Stimulated activated CD4-positive, alpha-beta T cell treated with anti-CD3 and anti-CD28 coated beads, Interleukin-12 subunit alpha, Interleukin-12 subunit beta, amount 100 ng/mL, for 48 hours (primary cell): ENCODE data around the gene SYT7.

Experiments
- DNase-seq, 3 donors: peaks; one replicate each; pipeline ENCODE4 v3.0.0-alpha.2; 2020; ENCODE audit warnings: low read depth in 2 of 3, low spot score in 1 of 3

SYT7 gene

GRCh38 chr11:61555051-61555969 lies 25.6 kb downstream of the SYT7 start:
- DNase-seq: no peak

- no peak for DNase-seq
Observed at GRCh38 chr11:61554172-61554988, 26.5 kb downstream of the SYT7 start.

DNA sequence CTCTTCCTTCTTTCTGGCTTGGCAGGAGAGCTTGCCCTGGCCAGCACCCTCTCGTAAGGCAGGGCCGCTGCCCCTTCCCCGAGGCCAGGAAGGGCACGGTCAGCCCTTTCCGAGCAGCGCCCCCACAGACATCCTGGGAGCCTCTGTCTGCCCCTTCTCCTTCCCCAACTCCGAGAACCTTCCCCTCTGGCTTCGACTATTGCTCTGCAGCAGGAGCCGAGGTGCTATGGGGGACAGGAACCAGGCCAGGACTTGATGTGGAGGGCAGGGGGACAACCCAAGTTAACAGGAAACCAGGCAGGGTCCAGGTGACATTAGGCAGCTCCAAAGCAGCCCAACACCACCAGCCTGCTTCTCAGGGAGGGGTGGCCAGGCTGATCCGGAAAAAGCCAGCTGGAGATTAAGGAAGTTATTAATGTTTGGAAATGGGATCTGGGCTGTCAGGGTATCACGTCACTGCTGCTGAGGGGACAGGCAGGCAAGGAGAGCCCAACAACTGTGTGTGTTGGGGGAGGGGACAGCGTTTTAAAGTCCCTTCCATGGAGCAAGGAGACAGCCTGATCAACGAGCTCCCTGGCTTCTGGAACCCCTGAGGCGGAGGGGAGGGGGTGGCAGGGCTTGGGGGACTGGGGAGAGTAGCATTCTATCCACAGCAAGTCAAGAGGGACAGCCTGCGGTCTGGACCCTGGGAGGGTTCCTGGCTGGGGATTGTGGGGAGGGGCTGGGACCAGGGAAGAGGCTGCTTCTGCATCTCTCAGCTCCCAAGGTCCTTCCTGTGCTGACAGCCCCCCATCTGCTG lies 27.3 kb downstream of the SYT7 start:
- no peak for DNase-seq

GRCh38 chr11:61552108-61552635 lies 28.7 kb downstream of the SYT7 start:
- no peak for DNase-seq

GRCh38 chr11:61551634-61552033 lies 29.2 kb downstream of the SYT7 start:
- no peak for DNase-seq

- DNase-seq: no peak
Observed at GRCh38 chr11:61550665-61551227, 30.1 kb downstream of the SYT7 start.

DNA sequence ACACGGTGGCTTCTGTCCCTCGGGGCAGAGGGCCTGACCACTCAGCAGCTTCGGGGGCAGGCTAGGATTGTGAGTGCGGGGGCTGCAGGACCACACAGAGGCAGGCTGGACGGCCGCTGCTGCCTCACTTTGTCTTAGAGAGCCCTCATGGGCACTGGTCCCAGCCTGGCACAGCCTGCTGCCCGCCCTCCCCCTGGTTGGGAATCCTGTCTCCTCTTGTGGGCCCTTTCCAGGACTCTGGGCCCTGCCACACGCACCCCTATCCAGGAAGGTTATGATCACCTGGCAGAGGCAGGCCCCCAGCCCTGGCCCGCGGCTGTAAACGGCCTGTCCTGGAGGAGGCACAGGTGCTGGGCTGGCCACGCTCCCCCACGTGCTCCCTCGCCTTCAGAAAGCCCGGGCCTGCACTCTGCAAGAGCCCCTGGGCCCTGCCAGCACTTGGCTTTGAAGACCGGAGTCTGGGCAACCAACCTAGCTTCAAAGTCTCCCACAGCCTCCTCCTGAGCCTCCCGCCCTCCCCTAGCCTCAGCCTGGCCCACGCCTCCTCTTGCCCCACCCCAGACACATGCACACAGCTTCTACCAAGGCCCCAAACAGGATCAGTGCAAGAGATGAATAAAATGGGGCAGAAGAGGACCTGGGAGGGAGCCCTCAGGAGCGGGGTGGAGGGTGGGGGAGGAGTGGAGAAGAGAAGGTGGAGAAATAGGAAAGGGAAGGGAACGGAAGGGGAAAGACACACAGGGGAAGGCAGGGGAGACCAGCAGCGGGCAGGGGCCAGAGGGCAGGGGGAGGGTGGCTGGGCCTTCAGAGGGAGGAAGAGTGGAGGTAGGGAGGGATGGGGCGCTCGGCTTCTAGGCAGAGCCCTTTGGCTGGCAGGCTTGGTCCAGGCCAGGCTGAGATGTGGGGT lies 31.0 kb downstream of the SYT7 start:
- no peak for DNase-seq

- no peak for DNase-seq
Observed at GRCh38 chr11:61549177-61549576, 31.7 kb downstream of the SYT7 start.

DNA sequence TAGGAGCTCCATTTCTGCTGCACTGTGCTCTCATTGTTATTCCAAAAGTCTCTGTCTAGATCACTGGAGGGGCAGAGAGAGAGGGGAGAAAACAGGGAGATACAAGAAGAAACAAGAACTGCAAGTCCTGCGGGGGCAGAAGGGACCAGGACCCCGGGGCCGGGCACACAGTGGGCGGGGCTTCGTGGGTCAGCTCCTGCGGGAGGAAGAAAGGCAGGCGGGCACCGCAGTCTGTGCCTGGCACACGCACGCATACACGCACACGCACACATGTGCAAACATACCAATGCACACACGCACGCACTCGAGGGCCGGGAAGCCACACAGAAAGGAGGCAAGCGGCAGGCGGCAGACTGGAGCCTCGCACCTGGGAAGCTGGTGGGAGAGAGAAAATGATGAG lies 33.6 kb downstream of the SYT7 start:
- DNase-seq: no peak

GRCh38 chr11:61546663-61547062 lies 34.2 kb downstream of the SYT7 start:
- no peak for DNase-seq

DNA sequence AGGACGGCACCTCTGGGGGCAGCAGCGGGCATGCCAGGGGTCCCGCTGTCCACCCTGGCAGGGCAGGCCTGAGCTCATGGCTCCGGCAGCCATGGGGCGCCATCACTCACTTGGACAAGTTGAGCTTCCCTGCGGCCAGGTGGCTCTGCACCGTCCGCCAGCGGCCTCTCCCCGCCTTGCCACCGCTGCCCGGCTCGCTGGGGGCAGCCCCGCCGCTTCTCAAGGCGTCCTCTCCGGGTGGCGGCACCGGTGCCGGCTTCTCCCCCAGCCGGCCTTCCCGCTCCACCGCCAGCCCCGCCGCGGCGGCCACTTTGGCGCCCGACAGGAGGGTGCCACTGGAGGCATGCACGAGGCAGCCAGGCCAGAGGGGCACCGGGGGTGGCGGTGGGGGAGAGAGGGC lies 35.0 kb downstream of the SYT7 start:
- DNase-seq: no peak

DNA sequence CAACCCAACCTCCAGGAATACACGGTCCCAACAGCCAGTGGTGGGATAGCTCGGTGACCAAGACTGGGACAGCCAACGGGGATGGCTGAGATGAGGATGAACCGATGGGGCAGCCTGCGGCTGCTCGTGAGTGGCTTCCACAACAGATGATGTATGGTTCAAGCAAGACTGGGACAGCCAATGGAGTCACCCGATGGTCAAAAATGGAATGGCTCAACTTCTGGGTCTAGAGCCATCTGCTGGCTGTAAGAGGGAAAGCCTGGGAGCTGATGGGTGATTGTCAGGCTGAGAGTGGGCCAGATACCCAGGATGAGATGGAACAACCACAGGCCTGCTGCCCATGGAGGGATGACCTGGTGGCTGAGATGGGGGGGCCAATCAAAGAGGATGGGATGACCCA lies 35.5 kb downstream of the SYT7 start:
- DNase-seq: no peak

DNA sequence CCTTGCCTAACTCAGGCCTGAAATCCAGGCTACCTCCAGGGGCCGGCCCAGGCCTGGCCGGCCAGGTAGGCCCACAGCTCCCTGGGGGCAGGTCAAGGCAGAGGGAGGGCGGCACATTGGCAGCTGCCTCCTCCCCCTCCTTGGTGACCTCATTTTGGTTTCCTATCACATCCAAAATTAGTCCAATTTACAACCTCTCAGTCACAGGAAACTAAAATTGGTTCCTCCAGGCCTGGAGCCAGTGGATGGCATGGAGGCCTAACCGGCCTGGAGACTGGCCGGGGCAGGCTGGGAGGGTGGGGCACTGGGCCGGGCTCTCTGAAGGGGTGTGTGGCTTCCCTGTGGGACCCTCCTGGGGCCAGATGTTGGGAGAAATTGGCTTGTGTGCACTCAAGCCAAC lies 36.4 kb downstream of the SYT7 start:
- no peak for DNase-seq

DNA sequence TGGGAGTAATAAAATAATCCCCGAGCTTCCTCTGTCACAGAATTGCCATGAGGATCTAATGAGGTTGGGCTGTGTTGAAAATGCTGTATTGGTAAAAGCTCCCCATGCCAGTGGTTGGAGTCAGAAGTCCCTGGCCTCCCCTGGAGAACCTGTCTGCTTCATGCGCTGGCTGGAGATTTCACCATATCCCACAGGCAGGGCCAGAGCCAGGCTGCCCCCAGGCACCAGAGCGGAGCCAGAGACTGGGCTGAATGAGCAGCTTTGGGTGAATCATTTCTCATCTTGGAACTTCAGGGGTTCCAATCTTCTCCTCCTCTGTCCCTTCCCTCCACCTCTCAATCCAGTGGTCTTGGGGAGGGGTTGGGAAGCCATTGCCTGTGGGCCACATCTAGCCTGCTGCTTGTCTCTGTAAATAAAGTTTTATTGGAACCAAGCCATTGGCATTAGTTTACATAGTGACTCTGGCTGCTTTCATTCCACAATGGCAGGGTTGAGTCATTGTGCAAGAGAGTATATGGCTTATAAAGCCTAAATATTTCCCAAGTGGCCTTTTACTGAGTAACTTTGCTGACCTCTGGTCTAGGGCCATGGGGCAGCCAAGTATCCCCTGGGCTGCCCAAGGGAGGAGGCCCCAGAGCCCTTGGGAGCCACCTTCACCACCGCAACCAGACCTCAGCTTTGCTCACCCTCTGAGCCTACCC lies 37.1 kb downstream of the SYT7 start:
- no peak for DNase-seq

- DNase-seq: no peak
Observed at GRCh38 chr11:61542705-61543104, 38.2 kb downstream of the SYT7 start.

DNA sequence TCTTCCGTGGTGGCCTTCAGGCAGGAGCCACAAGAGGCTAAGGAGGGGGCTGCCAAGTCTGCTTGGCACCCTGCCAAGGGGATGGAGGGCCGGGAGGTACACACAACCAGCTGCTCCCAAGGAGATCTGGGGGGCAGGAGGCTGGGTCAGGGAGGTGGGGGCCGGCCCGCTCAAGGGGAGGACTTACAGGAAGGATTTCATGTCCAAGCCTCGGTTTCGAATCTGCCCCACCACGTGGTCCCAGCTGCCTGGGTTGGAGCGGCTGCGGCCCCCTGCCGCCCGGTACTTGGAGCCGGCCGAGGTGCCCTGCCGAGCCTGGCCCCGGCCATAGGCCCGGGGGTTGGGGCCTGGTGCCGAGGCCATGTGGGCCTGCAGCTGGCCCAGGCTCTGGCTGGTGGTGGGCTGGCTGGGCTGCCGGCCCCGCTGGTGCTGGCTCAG lies 38.8 kb downstream of the SYT7 start:
- no peak for DNase-seq

DNA sequence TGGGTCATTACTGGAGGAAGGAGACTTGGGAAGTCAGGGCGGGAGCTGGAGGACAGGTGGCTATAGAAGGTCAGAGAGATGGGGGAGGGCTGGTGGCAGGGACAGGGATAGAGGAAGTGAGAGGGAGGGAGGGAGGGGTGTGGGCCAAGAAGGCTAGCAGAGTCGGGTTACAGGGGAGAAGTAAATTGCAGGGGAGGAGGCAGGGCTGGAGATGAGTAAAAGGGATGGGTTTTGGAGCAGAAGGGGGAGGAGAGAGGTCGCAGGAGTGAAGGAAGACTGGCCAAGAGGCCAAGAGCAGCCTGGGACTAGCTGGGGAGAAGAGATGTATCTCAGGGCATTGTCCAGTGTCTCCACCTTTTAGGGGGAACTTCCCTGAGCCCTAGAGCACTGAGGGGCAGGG lies 39.3 kb downstream of the SYT7 start:
- DNase-seq: no peak

DNA sequence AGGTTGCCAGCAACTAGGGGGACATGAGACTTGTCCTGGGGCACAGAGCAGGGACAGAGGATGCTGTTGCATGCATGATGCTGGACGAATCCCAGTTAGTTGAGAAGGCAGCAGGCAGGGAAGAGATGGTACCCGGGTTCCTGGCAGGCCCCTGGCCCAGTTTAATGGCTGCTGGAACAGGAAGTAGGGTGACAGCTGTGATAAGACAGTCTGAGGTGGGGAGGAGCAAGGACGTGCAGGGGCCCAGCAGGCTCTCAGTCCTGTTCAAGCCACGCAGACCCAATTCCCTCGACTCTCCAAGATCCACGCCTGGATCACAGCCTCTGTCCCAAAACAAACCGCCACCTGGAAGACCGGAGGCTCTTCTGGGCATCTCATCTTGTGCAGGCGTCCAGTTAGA lies 40.3 kb downstream of the SYT7 start:
- no peak for DNase-seq

DNA sequence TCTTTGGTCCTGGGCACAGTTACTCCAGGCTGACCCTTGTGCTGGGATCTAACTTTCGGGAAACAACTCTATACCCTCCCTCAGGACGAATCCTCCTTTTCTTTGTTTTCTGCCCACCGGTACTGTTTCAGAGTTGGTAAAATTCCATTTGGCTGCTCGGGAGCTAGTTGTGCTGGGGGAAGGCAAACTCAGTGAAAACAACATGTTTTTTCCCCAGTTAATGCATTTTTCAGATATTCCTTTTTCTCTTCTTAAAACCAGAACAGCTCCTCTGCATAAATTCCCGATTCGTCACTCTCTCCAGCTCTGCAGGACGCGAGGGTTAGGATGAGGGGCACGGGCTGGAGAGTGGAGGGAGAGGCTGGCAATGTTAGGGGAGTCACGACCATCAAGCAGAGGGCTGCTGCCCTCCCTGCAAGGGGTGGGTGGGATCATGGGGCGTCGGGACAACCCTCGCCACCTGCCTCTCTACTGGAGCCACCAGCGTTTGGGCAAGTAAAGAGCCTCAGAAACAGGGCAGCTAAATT lies 41.0 kb downstream of the SYT7 start:
- no peak for DNase-seq
